Muscle layer of duodenum (tissue), 2 donors: Measurements from ENCODE around the gene CHRNB4.
A peak's percentile ranks its signal among the peaks of the same experiment; 100 is the strongest.

Experiments used
- H3K27ac ChIP-seq: one replicate; pipeline ENCODE4 v1.7.0; 2013; ENCODE audit warnings: mild to moderate bottlenecking, low read length
- H3K27me3 ChIP-seq: one replicate; pipeline ENCODE4 v1.7.0; 2013; ENCODE audit warnings: low read depth, mild to moderate bottlenecking, control low read depth, low read length
- H3K36me3 ChIP-seq, 2 donors: one replicate each; pipeline ENCODE4 v1.7.0; 2013; ENCODE audit warnings: low read length in 2 of 2, control low read depth in 1 of 2, mild to moderate bottlenecking in 1 of 2; ENCODE audit not compliant: insufficient read depth in 2 of 2, control insufficient read depth in 1 of 2
- H3K4me1 ChIP-seq, 2 donors: one replicate each; pipeline ENCODE4 v1.7.0; 2013; ENCODE audit warnings: low read length in 2 of 2, mild to moderate bottlenecking in 2 of 2, control low read depth in 1 of 2, moderate library complexity in 1 of 2; ENCODE audit not compliant: insufficient read depth in 2 of 2, control insufficient read depth in 1 of 2
- H3K4me3 ChIP-seq, 2 donors: one replicate each; pipeline ENCODE4 v1.7.0; 2013; ENCODE audit warnings: low read length in 2 of 2, low read depth in 1 of 2, mild to moderate bottlenecking in 1 of 2
- H3K9me3 ChIP-seq, 2 donors: one replicate each; pipeline ENCODE4 v1.7.0; 2013; ENCODE audit warnings: low read length in 2 of 2, control low read depth in 1 of 2, mild to moderate bottlenecking in 1 of 2; ENCODE audit not compliant: control insufficient read depth in 1 of 2
- donor health status: healthy.

CHRNB4 gene

DNA sequence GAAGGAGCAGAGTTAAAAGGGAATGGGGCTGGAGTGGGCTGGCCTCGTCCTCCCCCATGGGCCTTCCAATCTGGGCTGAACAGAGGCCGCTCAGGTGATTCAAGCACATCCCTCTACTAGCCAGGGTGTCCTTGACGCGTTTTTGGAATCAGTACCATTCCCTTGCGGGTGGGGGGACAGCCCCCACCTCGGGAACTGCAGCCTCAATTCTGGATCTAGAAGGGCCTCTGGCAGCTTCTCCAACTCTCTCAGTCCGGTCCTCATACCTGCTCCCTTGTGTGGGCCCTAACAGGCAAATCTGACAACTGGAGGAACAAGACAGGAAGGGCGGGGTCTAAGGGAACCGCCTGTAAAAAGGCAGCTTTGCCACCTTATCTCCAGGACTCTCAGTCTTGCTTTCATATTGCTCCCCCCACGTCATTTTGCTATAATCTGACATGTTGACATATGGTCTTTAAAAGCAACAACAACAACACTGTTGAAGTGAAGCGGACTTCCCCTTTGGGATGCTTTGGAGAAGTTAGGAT, 802 bp upstream of the CHRNB4 start:
- Histone ChIP-seq H3K4me3 (no peak overlapping the region), H3K36me3 (no peaks in the 10 kb centered on the region), H3K27ac (no peak overlapping the region)

DNA sequence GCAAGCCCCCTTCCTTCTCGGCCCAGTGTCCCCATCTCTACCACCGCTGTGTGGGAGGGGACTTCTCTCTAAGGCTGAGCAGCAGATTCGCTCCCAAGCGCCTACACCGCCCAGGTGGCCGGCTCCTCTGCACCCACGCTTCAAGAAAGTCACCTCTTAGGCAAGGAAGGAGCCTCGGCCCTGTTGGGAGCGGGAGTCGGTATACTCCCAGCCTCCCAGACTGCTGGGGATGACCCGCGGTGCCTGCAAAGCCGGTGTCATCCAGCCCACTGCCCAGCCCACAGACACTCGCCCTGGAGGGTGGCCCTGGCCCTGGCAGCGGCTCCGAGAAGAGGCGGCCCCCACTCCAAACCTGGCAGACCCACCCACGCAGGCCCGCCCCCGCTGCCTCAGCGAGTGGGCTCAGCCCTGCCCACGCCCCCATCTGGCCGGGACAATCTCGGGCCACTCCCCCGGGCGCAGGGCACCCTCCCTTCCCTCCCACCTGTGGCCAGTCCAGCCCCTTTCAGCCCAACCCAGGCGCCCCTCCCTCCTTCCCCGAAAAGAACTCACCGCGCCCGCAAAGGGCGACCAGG, 396 bp downstream of the CHRNB4 start:
- no peaks in the 10 kb centered on the region for H3K27me3 ChIP-seq
- H3K4me1 ChIP-seq: peaks cover 3 to 9% of the 10 kb centered on the region in 2 donors
- peak overlapping the region; percentile 11 to 65 for H3K4me3 ChIP-seq
- H3K36me3 ChIP-seq: no peaks in the 10 kb centered on the region
- H3K9me3 ChIP-seq: no peaks in the 10 kb centered on the region
- no peak overlapping the region for H3K27ac ChIP-seq

More for the DNA sequence above, 802 bp upstream of the CHRNB4 start:
- Histone ChIP-seq H3K4me1 (peaks cover 3 to 9% of the 10 kb centered on the region in 2 donors), H3K27me3 (no peaks in the 10 kb centered on the region), H3K9me3 (no peaks in the 10 kb centered on the region)

DNA sequence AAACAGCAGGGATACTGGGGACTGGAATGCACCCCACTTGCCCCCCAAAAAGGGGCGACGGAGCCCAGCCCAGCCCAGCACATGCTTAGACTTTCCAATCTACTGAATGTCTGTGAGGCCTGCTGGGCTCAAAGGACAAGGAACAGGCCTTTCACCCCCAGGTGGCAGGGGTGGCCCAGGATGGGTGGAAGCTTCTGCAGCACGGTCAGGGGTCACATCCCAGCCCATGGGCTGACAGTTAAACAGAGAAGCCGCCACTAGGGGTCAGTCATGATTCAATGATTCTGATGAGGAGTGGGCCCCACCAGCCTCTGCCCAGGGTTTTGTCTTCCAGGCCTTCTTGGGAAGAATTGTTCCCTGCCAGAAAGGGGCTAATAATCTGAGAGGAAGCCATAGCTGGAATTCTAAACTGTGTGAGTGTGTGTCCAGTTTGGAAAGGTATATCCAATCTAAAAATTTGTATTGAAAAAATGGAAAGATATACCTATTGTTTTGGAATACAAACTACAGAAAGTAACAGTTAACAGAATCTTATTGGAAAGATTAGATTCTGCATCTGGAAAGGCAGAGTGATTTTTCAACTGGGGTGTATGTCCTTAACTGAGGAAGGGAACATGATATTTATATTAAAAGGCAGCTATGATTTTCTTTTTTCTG, 2.2 kb downstream of the CHRNB4 start:
- Histone ChIP-seq H3K27ac (no peak overlapping the region), H3K36me3 (no peaks in the 10 kb centered on the region), H3K9me3 (peaks cover 0 to 2% of the 10 kb centered on the region in 2 donors), H3K4me1 (peaks cover 3 to 9% of the 10 kb centered on the region in 2 donors), H3K4me3 (no peak overlapping the region), H3K27me3 (no peaks in the 10 kb centered on the region)

DNA sequence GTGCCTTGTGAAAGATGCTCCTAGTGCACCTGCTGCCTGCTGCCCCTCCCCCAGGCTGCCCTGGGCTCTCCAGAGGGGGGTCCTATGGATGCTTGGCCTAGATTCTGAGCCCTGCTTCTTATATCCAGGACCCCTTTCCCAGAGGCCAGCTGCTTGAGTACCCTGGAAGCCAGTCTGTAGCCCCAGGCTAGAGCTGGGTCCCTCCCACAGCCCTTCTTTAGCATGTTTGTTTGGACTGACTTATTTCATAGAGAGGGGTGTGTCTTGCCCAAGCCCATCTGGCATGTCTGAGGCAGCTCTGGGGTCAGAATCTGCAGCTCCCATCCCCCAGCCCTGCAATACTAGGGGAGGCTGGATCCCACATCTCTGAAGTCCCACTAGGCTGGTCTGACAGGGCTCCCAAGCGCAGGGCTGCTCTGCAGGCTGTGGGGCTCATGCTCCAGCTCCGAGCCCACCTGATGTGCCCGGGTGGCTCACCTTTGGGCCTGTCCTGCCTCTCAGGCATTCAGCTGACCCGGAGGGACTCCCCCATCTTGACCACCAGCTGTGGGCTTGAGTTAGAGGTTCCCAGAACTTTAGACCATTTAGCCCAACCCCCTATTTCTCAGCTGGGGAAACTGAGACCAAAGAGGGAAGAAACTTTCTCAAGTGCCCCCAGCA, 3.1 kb downstream of the CHRNB4 start:
- Histone ChIP-seq H3K36me3 (no peaks in the 10 kb centered on the region), H3K9me3 (peaks cover 0 to 11% of the 10 kb centered on the region in 2 donors), H3K27me3 (no peaks in the 10 kb centered on the region), H3K27ac (no peak overlapping the region), H3K4me3 (no peak overlapping the region), H3K4me1 (peaks cover 3 to 9% of the 10 kb centered on the region in 2 donors)

DNA sequence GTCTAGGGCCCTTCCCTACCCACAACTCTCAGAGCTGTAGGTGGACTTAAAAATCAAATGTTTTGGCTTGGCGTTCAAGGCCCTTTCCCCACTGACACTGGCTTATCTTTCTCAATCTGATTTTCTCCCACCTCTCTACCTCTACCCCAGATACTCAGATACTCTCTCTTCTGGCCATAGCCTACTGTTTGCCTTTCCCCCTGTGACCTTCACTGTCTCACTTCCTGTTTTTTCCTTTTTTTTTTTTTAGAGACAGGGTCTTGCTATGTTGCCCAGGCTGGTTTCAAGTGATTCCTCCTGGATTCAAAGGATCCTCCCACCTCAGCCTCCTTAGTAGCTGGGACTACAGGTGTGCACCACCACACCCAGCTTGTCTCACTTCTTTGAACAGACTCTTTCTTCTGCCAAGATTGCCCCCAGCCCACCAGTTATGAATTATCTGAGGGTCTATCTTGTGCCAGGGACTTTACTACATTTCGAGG, 4.6 kb downstream of the CHRNB4 start:
- H3K27ac ChIP-seq: no peak overlapping the region
- H3K4me1 ChIP-seq: peaks cover 2 to 9% of the 10 kb centered on the region in 2 donors
- H3K36me3 ChIP-seq: no peaks in the 10 kb centered on the region
- no peak overlapping the region for H3K4me3 ChIP-seq
- no peaks in the 10 kb centered on the region for H3K27me3 ChIP-seq
- H3K9me3 ChIP-seq: peaks cover 0 to 13% of the 10 kb centered on the region in 2 donors

DNA sequence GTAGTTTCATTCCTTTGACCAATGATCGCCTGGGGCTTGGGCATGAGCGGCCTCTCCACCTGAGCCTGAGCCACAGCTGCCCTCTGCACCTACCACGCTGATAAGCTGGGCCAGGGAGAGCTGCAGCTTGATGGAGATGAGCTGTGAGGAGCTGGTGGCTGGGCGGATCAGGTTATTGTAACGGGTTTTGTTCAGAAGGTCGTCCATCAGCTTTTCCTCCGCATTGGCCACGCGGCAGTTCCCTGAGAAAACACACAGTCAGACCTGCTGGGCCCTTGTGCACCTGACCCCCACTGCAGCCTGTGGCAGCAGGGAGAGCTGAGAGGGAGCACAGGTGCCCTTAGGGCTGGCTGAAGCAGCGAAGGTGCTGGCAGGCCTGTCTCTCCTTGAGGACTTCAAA, 5.7 kb downstream of the CHRNB4 start:
- no peak overlapping the region for H3K27ac ChIP-seq
- H3K9me3 ChIP-seq: peaks cover 0 to 13% of the 10 kb centered on the region in 2 donors
- H3K27me3 ChIP-seq: no peaks in the 10 kb centered on the region
- H3K4me1 ChIP-seq: peaks cover 0 to under 1% of the 10 kb centered on the region in 2 donors
- H3K36me3 ChIP-seq: no peaks in the 10 kb centered on the region
- no peak overlapping the region for H3K4me3 ChIP-seq

DNA sequence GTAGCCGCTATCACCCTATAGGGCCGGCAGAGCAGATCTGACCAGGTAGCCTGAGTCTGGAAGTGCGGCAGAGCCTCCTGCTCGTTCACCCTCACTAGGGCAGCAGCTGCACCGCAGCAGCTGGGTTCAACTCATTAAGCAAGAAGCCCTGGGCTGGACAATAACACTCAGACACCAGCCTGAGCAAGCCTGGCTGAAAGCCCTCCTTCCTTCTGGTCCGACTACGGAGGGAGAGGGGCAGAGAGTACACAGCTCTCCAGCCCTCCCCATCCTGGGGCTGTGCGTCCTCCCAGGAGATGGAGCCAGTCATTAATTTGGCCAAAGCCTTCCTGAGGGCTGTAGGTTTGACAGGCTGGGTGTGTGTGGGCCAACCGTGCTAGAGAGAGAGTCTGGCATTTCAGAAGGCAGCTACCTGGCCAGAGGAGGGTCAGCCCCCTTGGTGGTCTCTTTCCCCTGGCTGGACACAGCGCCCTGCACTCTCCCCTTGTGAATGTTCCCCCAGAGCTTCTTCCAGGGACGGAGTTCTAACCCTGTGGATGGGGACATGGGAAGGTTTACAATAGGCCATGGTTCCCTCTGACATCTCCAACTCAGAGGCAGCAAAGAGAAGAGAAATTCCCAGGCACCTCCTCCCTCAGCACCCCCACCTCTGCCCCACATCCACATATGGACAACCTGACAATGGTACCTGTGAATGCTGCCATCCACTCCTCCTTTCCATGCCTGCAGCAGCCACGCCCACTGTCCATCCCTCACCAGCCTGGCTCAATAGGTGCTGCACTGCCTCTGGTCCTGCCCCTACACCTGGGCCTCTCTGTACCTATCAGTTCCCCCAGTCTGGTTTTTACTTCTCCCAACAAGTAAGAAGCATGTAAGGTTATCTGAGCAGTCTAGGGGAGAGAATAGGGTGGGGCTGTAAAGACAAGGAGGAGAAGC, 6.5 kb downstream of the CHRNB4 start:
- no peaks in the 10 kb centered on the region for H3K27me3 ChIP-seq
- H3K4me1 ChIP-seq: no peaks in the 10 kb centered on the region
- no peaks in the 10 kb centered on the region for H3K36me3 ChIP-seq
- H3K9me3 ChIP-seq: peaks cover 0 to 13% of the 10 kb centered on the region in 2 donors
- no peak overlapping the region for H3K27ac ChIP-seq
- no peak overlapping the region for H3K4me3 ChIP-seq

DNA sequence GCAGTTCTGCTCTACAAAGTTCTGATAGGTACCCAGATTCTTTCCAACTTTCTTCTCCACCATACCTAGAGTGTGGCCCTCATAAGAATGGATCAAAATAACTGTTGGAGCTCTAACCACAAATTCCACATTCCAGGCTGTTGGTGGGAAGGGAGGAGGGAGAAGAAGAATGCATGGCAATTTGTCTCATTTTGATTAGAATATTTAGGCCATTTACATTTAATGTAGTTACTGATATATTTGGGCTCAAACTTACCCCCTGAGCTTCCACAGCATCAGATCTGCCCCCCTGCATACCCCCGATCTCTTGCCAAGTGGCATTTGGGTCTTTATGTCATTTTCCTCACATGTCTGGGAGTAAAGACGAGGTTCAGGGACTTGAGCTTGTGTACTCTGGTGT, 7.7 kb downstream of the CHRNB4 start:
- Histone ChIP-seq H3K4me1 (no peaks in the 10 kb centered on the region), H3K27ac (no peak overlapping the region), H3K36me3 (no peaks in the 10 kb centered on the region), H3K27me3 (no peaks in the 10 kb centered on the region), H3K4me3 (no peak overlapping the region), H3K9me3 (peaks cover 0 to 13% of the 10 kb centered on the region in 2 donors)

DNA sequence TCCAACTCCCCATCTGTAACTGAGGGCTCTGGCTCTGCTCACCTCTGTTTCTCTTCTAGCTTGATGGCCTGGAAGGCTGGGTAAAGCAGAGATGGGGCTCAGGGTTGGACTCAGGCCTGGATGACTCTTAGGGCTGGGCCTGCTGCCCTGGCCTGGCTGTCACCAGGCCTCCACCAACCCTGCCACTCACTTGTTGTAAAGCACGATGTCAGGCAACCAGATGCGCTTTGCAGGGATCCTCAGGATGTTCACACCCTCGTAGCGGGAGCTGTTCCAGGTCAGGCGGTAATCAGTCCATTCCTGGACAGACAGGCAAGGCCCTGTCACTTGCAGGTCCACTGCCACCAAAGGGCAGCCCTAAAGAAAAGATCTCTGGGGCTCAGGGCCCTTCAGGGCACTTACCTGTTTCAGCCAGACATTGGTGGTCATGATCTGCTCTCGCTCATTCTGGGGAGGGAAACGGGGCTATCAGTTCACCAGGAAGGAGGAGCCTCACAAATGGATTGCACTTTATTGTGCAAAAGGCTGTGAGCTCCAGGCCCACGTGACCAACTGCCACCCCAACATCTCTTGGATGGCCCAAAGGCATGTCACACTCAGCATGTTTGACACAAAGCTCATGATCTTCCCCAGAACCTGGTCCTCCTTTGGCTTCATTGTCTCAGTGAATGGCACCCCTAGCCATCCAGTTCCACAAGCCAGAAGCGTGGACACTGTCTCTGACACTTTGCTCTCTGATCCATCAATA, 9.9 kb downstream of the CHRNB4 start:
- H3K36me3 ChIP-seq: no peaks in the 10 kb centered on the region
- H3K4me1 ChIP-seq: no peaks in the 10 kb centered on the region
- no peak overlapping the region for H3K4me3 ChIP-seq
- peaks cover 0 to 13% of the 10 kb centered on the region in 2 donors for H3K9me3 ChIP-seq
- no peak overlapping the region for H3K27ac ChIP-seq
- H3K27me3 ChIP-seq: no peaks in the 10 kb centered on the region

DNA sequence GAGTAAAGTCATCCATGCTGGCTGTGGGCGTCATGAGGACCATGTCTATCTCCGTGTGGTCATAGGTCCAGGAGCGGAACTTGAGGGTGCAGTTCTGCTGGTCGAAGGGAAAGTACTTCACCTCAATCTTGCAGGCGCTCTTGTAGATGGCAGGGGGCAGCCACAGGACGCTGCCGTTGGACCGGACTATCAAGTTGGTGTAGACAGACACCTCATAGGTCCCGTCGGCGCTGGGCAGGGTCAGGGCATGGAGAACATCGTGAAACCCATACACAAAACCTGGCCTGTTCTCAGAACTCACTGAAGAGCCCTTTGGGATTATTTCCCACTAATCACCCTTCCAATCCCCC, 11.3 kb downstream of the CHRNB4 start:
- H3K27ac ChIP-seq: no peak overlapping the region
- H3K4me3 ChIP-seq: no peak overlapping the region
- H3K27me3 ChIP-seq: no peaks in the 10 kb centered on the region
- H3K4me1 ChIP-seq: no peaks in the 10 kb centered on the region
- H3K9me3 ChIP-seq: peaks cover 0 to 13% of the 10 kb centered on the region in 2 donors
- H3K36me3 ChIP-seq: no peaks in the 10 kb centered on the region
